Stimulated activated CD4-positive, alpha-beta T cell treated with anti-CD3 and anti-CD28 coated beads, TNF-alpha, amount 100 ng/mL, for 24 hours (primary cell): Measurements from ENCODE around the gene WDR83.

Experiments
- DNase-seq, 3 experiments: peaks; one replicate each; pipeline ENCODE4 v3.0.0-alpha.2; 2020; ENCODE audit warnings: low read depth in 3 of 3

WDR83 gene

GRCh38 chr19:12715929-12716328, 49.3 kb downstream of the WDR83 start:
- DNase-seq, result no peak

- DNase-seq, result no peak
Observed at GRCh38 chr19:12720296-12720695, 53.7 kb downstream of the WDR83 start.

GRCh38 chr19:12720851-12721655, 54.4 kb downstream of the WDR83 start:
- no peak for DNase-seq

- DNase-seq, result peak in 1 of 3 experiments; percentile 42
Observed at GRCh38 chr19:12721656-12722565, 55.3 kb downstream of the WDR83 start.

- DNase-seq, result peak; percentile 87 to 93 (median 90)
Observed at GRCh38 chr19:12722566-12723380, 56.2 kb downstream of the WDR83 start.

GRCh38 chr19:12723381-12723640, 56.7 kb downstream of the WDR83 start:
- no peak for DNase-seq

GRCh38 chr19:12723641-12724426, 57.2 kb downstream of the WDR83 start, which contains the start of gene TNPO2:
TNPO2 (minus strand) TSS chr19:12723932; CDS start chr19:12720977, 2,955 bp downstream.
- peak; percentile 62 to 77 (median 66) for DNase-seq
